GM21526 (cell line): ENCODE measurements around the gene CEP85L.

Source experiments
- ATAC-seq: cut with Tn5 transposase; IDR thresholded peaks from one replicate; pipeline ENCODE4 v1.9.1; 2021; ENCODE audit warnings: moderate library complexity; ENCODE audit not compliant: unreplicated experiment, low FRiP score

The CEP85L gene

DNA sequence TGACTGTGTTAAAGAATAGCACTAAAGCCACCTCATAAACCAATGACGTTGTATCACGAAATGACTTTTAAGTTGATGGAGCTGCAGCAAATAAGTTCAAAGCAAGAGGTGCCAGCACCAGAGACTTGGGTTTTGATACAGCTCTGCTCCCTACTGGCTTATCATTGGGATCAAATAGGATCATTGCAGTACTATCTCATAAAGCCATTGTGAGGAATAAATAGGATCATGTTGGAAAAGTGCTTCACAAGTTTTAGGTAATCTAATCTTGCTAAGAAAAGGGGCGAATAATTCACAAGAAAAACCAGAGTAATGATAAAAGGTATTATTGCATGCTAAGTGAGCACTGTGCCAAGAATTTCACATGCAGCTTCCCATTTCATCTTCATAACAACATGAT lies 10.4 kb upstream of the CEP85L start:
- ATAC-seq: no peak

DNA sequence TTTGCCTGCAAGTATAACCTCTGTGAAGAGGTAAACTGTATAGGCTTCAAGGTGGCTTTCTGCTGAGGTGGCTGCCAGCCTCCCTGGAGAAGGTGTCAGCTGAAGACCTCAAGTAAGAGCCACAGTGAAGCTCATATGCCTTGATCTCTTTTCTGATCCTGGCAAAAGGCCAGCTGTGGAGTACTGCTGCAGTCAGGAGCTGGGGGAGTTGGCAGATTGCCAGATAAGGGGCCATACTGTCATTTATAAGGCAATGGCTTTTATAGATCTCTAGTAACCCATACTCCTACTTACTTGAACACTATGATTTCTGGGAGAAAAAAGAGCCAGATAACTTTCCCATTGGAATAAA lies 8.8 kb upstream of the CEP85L start:
- no peak for ATAC-seq

DNA sequence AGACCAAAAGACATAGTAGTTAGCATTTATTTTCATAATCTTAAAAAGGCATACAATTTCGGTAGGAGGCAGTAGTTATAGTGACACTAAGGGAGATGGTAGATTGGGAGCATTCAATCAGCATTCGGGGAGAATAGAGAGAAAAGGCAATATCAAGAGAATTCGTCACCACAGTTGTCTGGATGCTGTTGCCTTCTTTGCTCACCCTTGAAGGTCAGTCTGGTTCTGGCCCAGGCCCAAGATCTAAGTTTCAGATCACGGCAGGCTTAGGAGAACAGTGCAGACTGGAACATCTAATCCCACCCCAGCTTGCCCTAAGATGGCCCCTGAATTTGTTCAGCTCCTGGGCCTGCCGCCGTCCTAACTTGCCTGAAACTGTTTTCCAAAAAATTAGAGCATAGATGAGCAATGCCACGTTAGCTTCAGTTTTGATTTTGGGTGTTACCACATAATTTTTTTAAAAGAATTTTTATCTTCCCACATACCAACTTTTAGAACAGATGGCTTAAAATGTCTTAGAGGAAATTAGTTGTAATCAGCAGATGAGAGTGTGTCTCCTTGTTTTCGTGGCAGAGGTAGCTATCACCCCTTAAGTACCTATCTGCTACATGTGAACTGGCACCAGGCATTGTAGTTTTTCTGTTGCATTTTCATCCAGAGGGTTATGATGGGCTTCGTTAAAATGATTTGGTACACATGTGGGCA lies 8.3 kb upstream of the CEP85L start:
- no peak for ATAC-seq

DNA sequence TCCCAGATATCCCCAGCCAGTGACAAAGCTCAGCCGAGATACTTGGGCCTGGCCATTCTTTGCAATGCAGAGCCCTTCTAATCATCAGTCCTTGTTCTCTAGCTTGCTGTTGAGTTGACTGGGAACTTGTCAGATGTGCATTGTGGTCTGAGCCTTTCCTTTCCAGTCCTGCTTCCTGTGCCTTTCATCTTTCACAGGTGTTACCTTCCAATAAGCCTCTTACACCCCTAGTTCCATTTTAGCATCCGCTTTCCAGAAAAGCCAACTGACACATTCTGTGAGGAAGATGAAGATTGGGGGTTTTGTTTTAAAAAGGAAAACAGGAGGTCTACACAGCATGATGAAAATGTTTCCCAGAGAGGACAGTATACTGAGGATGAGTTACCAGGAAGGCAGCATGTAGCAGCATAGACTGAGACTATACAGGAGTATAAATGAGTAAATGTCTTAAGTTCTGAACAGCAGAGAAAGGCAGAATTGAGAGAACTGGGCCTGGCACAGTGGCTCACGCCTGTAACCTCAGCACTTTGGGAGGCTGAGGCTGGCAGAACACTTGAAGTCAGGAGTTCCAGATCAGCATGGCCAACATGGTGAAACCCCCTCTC lies 5.6 kb upstream of the CEP85L start:
- ATAC-seq: no peak

DNA sequence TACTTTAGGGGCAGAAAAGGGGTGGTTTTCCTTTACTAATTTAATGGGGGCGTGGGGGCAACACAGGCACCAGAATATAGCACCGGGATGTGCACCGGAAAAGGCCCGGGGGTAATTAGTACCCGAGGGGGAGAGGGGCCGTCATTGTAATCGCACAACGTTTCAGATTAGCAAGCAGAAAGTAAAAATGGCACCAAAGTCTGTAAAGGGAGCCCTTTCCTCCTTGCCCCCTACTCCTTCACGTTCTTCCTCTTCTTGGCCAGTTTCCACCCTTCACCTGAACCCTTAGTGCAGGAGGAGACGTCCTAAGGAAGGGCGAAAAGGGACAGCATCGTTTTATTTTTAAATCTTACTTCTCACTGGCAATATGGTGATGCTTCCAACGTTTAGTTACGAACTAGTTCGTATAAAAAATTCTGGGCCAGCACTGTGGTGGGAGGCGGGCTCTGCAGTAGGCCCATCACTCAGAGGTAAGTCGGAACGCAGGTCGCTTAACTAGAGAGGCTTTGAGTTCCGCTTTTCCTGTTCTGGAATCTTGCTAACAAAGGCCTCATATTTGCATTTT lies 742 bp upstream of the CEP85L start:
- no peak for ATAC-seq

DNA sequence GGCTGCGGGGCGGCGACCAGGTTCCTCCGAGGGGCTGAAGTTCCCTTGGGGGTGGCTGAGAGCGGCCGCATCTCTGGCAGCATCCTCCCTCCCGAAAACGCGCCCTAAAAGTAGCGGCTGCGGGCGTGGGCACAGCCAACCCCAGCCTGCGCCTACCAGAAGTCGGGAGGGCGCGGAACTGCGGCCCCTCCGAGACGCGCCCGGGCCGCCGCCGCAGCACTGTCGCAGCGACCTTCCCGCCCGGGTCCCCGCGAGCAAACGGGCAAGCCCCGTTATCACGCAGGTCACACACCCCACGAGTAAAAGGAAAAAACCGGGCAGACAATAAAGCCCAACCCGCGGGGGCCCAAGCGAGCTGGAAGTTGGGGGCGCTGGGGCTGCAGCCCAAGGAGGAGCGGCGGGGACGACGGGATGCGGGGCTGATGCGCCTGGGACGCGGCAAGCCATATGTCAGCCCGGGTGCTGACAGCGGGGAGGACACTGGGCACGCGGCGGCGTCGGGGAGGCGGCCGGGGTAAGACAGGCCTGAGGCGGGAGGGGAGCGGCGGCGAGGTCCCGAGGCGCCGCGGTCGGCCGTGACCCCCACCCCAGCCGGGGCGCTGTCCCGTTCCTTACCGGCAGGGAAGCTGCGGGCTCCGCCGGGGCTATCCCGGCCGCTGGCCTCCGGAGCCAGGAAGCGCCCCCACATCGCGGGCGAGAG lies 659 bp downstream of the CEP85L start:
- peak; percentile 44 for ATAC-seq

GRCh38 chr6:118649918-118650581 lies 1.3 kb downstream of the CEP85L start:
- ATAC-seq: no peak

GRCh38 chr6:118648866-118649554 lies 2.4 kb downstream of the CEP85L start:
- no peak for ATAC-seq

GRCh38 chr6:118646977-118647376 lies 4.4 kb downstream of the CEP85L start:
- ATAC-seq: no peak

- no peak for ATAC-seq
These were observed 6.0 kb downstream of the CEP85L start for GRCh38 chr6:118645395-118645794.

DNA sequence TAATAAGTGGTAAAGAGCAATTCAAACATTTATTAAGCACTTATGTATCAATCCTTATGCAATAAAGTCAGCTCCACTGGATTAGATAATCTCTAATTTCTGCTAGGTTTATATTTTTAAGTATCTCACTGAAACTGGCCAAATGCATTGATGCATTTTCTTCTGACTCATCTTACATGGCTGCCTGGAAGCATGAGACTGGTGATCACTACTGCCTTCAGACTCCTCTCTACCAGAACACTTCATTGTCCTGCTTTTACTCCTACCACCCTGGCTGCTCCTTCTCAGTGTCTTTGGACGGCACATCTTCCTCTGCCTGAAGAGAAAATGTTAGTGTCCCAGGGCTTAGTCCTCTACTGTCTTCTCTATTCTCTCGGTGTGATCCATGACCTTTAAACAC lies 7.4 kb downstream of the CEP85L start:
- no peak for ATAC-seq

DNA sequence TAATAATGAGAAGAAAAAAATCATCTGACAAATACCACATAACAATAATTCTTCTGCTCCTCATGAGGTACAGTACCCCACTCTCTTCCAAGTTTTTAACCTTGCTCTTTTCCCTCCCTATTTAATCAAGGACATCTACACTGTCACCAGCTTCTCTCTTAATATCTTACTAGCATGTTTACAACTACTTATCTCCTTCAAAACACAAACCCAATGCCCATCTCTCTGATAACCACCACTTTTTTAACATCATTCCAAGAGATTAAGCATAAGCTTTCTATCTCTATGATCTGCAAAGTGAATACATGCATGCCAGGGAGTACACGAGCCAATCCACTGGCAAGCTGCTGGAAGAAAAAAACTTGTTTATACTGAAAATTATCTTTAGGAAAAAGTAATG lies 10.3 kb downstream of the CEP85L start:
- ATAC-seq: no peak

DNA sequence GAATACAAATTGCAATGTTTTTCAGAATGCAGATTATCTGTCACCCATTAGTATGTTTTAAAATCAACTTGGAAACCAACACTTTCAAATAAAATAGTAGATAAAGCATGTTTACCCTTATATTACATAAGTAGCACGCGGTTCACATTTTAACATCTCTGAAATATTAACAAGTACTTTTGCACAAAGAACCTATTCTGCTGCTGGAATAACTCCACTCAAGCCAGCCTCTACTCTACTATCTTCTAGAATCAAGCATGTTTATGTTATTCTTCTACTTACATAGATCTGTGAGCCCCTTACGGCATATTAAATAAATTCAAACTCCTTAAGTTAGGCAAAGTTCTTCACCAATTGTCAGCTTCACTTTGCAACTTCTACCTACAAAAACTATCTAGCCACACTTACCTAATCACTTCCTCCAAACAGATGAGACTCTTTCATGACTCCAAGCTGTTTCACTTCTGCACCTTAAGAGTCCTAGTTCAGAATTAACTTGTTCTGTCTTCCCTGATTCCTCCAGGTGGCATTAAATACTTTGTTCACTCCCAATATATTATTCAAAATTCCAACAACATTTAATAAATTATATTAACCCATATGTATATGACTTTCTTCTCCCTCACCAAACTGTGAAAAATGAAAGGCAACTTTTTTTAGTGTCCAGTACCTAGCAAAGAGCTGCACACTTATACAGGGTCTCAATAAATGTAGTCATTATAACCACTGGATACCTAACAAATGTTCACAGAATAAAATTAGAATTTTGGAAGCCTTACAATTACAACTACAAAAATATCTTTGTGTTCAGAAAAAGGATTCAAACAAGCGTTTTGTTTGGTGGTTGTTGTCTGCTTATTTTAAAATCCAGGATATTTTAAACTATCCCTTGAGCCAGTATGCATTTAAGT lies 12.1 kb downstream of the CEP85L start:
- ATAC-seq: peak; percentile 94

GRCh38 chr6:118638288-118638687 lies 13.1 kb downstream of the CEP85L start:
- ATAC-seq: no peak

GRCh38 chr6:118635909-118636735 lies 15.3 kb downstream of the CEP85L start:
- ATAC-seq: no peak

- ATAC-seq: no peak
These were observed 19.0 kb downstream of the CEP85L start for GRCh38 chr6:118632359-118632758.

- no peak for ATAC-seq
These were observed 20.5 kb downstream of the CEP85L start for GRCh38 chr6:118630923-118631322.

- ATAC-seq: no peak
These were observed 21.3 kb downstream of the CEP85L start for GRCh38 chr6:118630067-118630466.

GRCh38 chr6:118627724-118628123 lies 23.7 kb downstream of the CEP85L start:
- ATAC-seq: no peak
